GM10266 (cell line): ENCODE measurements around the gene ZDHHC20.

Experiments
- DNase-seq: peaks from one replicate; pipeline ENCODE4 v3.0.0; 2012; ENCODE audit errors: extremely low spot score
- CTCF ChIP-seq: IDR thresholded peaks from 2 replicates; pipeline ENCODE4 v1.5.1; 2012; ENCODE audit warnings: mild to moderate bottlenecking, low read depth; ENCODE audit not compliant: control insufficient read depth, insufficient read depth; ENCODE audit errors: missing control alignments

The ZDHHC20 gene

DNA sequence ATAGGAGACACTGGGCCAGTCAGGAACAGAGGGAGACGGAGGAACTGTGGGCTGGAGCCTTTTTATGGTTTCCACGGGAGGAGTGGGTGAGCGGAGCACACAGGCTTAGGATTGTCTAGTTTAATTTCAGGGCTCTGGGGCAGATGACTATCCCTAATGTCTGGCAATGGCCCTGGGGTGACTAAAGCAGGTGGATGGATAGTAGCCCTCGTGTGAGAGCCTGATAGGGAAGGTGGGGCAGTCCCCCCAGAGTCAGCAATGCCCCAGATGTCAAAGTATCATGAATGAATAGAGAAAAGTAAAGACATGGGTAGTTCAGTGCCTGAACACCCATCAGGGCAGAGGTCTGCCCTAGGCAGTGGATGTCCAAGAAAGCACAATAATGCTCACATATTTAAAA, 94.2 kb downstream of the ZDHHC20 start:
- no peak for TF ChIP-seq CTCF
- DNase-seq: no peak

- DNase-seq: no peak
- no peak for TF ChIP-seq CTCF
Measured at GRCh38 chr13:21364357-21364756, 94.7 kb downstream of the ZDHHC20 start.

- no peak for TF ChIP-seq CTCF
- DNase-seq: no peak
Measured at GRCh38 chr13:21362741-21363140, 96.4 kb downstream of the ZDHHC20 start.

GRCh38 chr13:21361706-21362105, 97.4 kb downstream of the ZDHHC20 start:
- no peak for TF ChIP-seq CTCF
- no peak for DNase-seq

DNA sequence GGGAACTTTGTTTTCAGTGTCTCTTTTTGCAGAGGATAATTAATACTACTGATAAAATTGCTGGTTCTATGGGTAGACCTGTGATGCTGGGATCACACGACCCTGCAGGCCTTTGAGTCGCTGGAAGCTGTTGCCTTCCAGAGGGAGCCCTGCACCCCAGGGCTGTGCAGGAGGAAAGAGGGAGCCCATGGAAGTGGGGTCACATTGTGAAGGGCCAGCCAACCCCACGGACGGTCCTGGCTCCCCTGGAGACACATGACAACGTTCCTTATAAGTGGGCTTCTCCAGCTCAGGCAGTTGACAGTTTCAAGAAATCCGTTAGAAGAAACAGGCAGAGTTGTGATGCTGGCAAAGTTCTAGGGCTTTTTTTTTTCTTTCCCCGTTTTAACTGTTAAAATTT, 98.0 kb downstream of the ZDHHC20 start:
- DNase-seq: no peak
- TF ChIP-seq CTCF: no peak

DNA sequence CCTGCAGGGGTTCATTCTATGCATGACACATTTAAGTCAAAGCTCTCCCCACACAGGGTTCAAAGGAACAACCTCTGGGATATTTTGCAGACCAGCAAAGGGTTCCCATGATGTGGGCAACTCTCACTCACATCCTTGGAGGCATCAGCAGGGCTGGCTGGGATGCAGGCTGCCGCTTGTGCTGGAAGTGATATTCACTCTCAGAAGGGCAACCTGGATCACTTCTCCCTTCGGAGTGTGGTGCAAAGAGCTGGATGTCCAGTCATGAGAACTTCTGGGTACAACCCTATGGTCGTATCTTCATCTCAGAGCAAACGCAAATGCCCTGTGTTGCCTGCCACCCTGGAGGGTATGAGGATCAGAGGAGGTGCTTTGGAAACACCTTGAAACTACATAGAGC, 98.6 kb downstream of the ZDHHC20 start:
- DNase-seq: no peak
- no peak for TF ChIP-seq CTCF

GRCh38 chr13:21359855-21360254, 99.2 kb downstream of the ZDHHC20 start:
- DNase-seq: no peak
- no peak for TF ChIP-seq CTCF
